Naive thymus-derived CD8-positive, alpha-beta T cell (primary cell): ENCODE results near the gene OR9Q1. TPM values are rescaled to one million over a fixed set of nuclear protein-coding genes. Genes with fewer than 3 reads are reported as not detected.
A peak's percentile ranks its signal among the peaks of the same experiment; 100 is the strongest.
"Not testable (repeated sequence)": the region's sequence is repeated elsewhere in the genome, so short reads cannot be mapped to it uniquely, and the experiment has no call there.

Source experiments
- ATAC-seq, 2 donors: fragments of 150-1000 bp; cut with Tn5 transposase in 1 of 2; sonication (Bioruptor Pico), chemical (Tn5 transposase) in 1 of 2; 1 replicate in 1 of 2; 2 replicates in 1 of 2; pipeline ENCODE4 v1.10.0; 2021; ENCODE audit warnings: mild to moderate bottlenecking in 2 of 2, moderate library complexity in 2 of 2
- POLR2A ChIA-PET: fragments of 350-600 bp; sonication (Branson Sonifier 250); formaldehyde crosslinking; loops from one replicate; lab custom pipeline; 2021; ENCODE audit warnings: antibody characterized with exemption; lab: Charles Lee
- DNase-seq, 10 donors: peaks; one replicate each; pipeline versions ENCODE4 v3.0.0 to v3.0.0-alpha.2; 2020 to 2022
- H3K27ac Mint-ChIP-seq, 10 donors: one replicate each; pipeline ENCODE4 v1.8.0; 2020 to 2022; ENCODE audit warnings: mild to moderate bottlenecking in 10 of 10, mixed read lengths in 10 of 10, moderate library complexity in 4 of 10, inconsistent platforms in 1 of 10
- H3K27me3 Mint-ChIP-seq, 5 donors: one replicate each; pipeline ENCODE4 v1.8.0; 2021 to 2022; ENCODE audit warnings: mixed read lengths in 5 of 5
- H3K36me3 Mint-ChIP-seq, 3 donors: one replicate each; pipeline ENCODE4 v1.8.0; 2020 to 2022; ENCODE audit warnings: mixed read lengths in 3 of 3, mild to moderate bottlenecking in 2 of 3, inconsistent platforms in 1 of 3
- H3K4me1 Mint-ChIP-seq, 4 donors: one replicate each; pipeline ENCODE4 v1.8.0; 2021 to 2022; ENCODE audit warnings: mixed read lengths in 4 of 4
- H3K4me3 Mint-ChIP-seq, 10 donors: one replicate each; pipeline ENCODE4 v1.8.0; 2020 to 2022; ENCODE audit warnings: mild to moderate bottlenecking in 10 of 10, mixed read lengths in 10 of 10, moderate library complexity in 6 of 10, inconsistent platforms in 1 of 10
- H3K9me3 Mint-ChIP-seq, 9 donors: one replicate each; pipeline ENCODE4 v1.8.0; 2020 to 2022; ENCODE audit warnings: mixed read lengths in 9 of 9, mild to moderate bottlenecking in 3 of 9, inconsistent platforms in 1 of 9, moderate library complexity in 1 of 9
- polyA plus RNA-seq, 3 donors: library from polyadenylated mRNA; unstranded; fragments of 300-500 nt; fragmentation: Illumina TruSeq; gene quantifications; one replicate each; pipeline ENCODE4 v1.2.3, GENCODE V29; 2021
- total RNA-seq, 8 experiments: library from RNA in 2 of 8; stranded (reverse) in 2 of 8; gene quantifications; one replicate each; pipeline ENCODE4 v1.2.3 and lab custom pipeline; 2021 to 2026

The OR9Q1 gene
- total and polyA plus RNA-seq, 5 experiments from 2014 or later: not detected

- no peak for DNase-seq
- Mint-ChIP-seq H3K4me3 (no peak overlapping the region), H3K9me3 (peaks cover 0 to 4% (median 0%) of the 10 kb centered on the region in 9 donors), H3K36me3 (peaks cover 0 to 2% (median under 1%) of the 10 kb centered on the region in 3 donors), H3K27ac (no peak overlapping the region), H3K27me3 (peaks cover 0 to 4% (median under 1%) of the 10 kb centered on the region in 5 donors), H3K4me1 (no peaks in the 10 kb centered on the region)
- POLR2A ChIA-PET: no interaction called here
- ATAC-seq: no peak
These were observed 141.9 kb downstream of the OR9Q1 start for GRCh38 chr11:58165504-58166106.

GRCh38 chr11:58177409-58178054, 153.9 kb downstream of the OR9Q1 start:
- Mint-ChIP-seq H3K27me3 (peaks cover 7 to 46% (median 28%) of the 10 kb centered on the region in 5 donors), H3K36me3 (no peaks in the 10 kb centered on the region), H3K9me3 (peaks cover 0 to 5% (median 0%) of the 10 kb centered on the region in 9 donors), H3K4me1 (no peaks in the 10 kb centered on the region), H3K27ac (no peak overlapping the region), H3K4me3 (no peak overlapping the region)
- POLR2A ChIA-PET: no interaction called here
- no peak for ATAC-seq
- no peak for DNase-seq

GRCh38 chr11:58178444-58178843, 154.8 kb downstream of the OR9Q1 start:
- POLR2A ChIA-PET: no interaction called here
- no peak for ATAC-seq
- DNase-seq: no peak
- Mint-ChIP-seq H3K4me1 (no peaks in the 10 kb centered on the region), H3K27me3 (peaks cover 7 to 46% (median 28%) of the 10 kb centered on the region in 5 donors), H3K36me3 (no peaks in the 10 kb centered on the region), H3K9me3 (peaks cover 0 to 4% (median 0%) of the 10 kb centered on the region in 9 donors), H3K4me3 (no peak overlapping the region), H3K27ac (peak overlapping the region in 1 of 10 donors; percentile 7)

GRCh38 chr11:58179648-58180047, 156.0 kb downstream of the OR9Q1 start:
- Mint-ChIP-seq H3K9me3 (peaks cover 0 to 1% (median 0%) of the 10 kb centered on the region in 9 donors), H3K36me3 (no peaks in the 10 kb centered on the region), H3K27me3 (peaks cover 7 to 46% (median 28%) of the 10 kb centered on the region in 5 donors), H3K4me1 (no peaks in the 10 kb centered on the region), H3K4me3 (no peak overlapping the region), H3K27ac (peak overlapping the region in 2 of 10 donors; percentile 40 to 74)
- ATAC-seq (no peak), DNase-seq (no peak)
- POLR2A ChIA-PET: no interaction called here

GRCh38 chr11:58186938-58187337, 163.3 kb downstream of the OR9Q1 start:
- POLR2A ChIA-PET: no interaction called here
- no peaks in the 10 kb centered on the region for H3K36me3 Mint-ChIP-seq
- H3K27ac Mint-ChIP-seq: no peak overlapping the region
- peaks cover 0 to 4% (median 0%) of the 10 kb centered on the region in 5 donors for H3K27me3 Mint-ChIP-seq
- ATAC-seq (no peak), DNase-seq (no peak)
- H3K4me1 Mint-ChIP-seq: no peaks in the 10 kb centered on the region
- H3K4me3 Mint-ChIP-seq: no peak overlapping the region
- H3K9me3 Mint-ChIP-seq: no peaks in the 10 kb centered on the region

- H3K36me3 Mint-ChIP-seq: no peaks in the 10 kb centered on the region
- peaks cover 0 to 4% (median 0%) of the 10 kb centered on the region in 5 donors for H3K27me3 Mint-ChIP-seq
- no peaks in the 10 kb centered on the region for H3K4me1 Mint-ChIP-seq
- no peak within 1 kb of the TSS for H3K27ac Mint-ChIP-seq
- POLR2A ChIA-PET: no interaction called here
- H3K9me3 Mint-ChIP-seq: no peaks in the 10 kb centered on the region
- peak within 1 kb of the TSS in 1 of 10 donors; percentile 23 for H3K4me3 Mint-ChIP-seq
- no peak for DNase-seq
- ATAC-seq: no peak
These were observed 165.1 kb downstream of the OR9Q1 start, which contains the start of gene OR9Q2 for GRCh38 chr11:58188770-58189169. OR9Q2 (plus strand) TSS chr11:58189070; CDS start chr11:58190491, 1,421 bp downstream.

GRCh38 chr11:58192229-58192628, 168.5 kb downstream of the OR9Q1 start:
- POLR2A ChIA-PET: no interaction called here
- no peak for DNase-seq
- no peak for ATAC-seq
- Mint-ChIP-seq H3K4me3 (no peak overlapping the region), H3K27ac (no peak overlapping the region), H3K36me3 (peaks cover 0 to 6% (median 4%) of the 10 kb centered on the region in 3 donors), H3K27me3 (peaks cover 0 to 4% (median 0%) of the 10 kb centered on the region in 5 donors), H3K9me3 (peaks cover 0 to 12% (median 3%) of the 10 kb centered on the region in 9 donors), H3K4me1 (no peaks in the 10 kb centered on the region)

GRCh38 chr11:58193391-58193790, 169.7 kb downstream of the OR9Q1 start:
- Mint-ChIP-seq H3K4me3 (no peak overlapping the region), H3K36me3 (peaks cover 0 to 12% (median 12%) of the 10 kb centered on the region in 3 donors), H3K27ac (no peak overlapping the region), H3K4me1 (no peaks in the 10 kb centered on the region), H3K27me3 (peaks cover 0 to 4% (median 0%) of the 10 kb centered on the region in 5 donors), H3K9me3 (peaks cover 0 to 23% (median 10%) of the 10 kb centered on the region in 9 donors)
- ATAC-seq (no peak), DNase-seq (no peak)
- POLR2A ChIA-PET: no interaction called here

- Mint-ChIP-seq H3K36me3 (peaks cover 0 to 15% (median 12%) of the 10 kb centered on the region in 3 donors), H3K27ac (no peak overlapping the region), H3K4me3 (no peak overlapping the region), H3K9me3 (peaks cover 0 to 30% (median 12%) of the 10 kb centered on the region in 9 donors), H3K4me1 (no peaks in the 10 kb centered on the region), H3K27me3 (peaks cover 0 to 3% (median 0%) of the 10 kb centered on the region in 5 donors)
- POLR2A ChIA-PET: no interaction called here
- DNase-seq (no peak), ATAC-seq (no peak)
These were observed 172.3 kb downstream of the OR9Q1 start for GRCh38 chr11:58195939-58196338.

- peaks cover 3 to 30% (median 13%) of the 10 kb centered on the region in 9 donors for H3K9me3 Mint-ChIP-seq
- peaks cover 0 to 15% (median 12%) of the 10 kb centered on the region in 3 donors for H3K36me3 Mint-ChIP-seq
- H3K27ac Mint-ChIP-seq: no peak overlapping the region
- POLR2A ChIA-PET: no interaction called here
- H3K4me3 Mint-ChIP-seq: no peak overlapping the region
- DNase-seq (no peak), ATAC-seq (no peak)
- peaks cover 9 to 26% (median 14%) of the 10 kb centered on the region in 5 donors for H3K27me3 Mint-ChIP-seq
- H3K4me1 Mint-ChIP-seq: no peaks in the 10 kb centered on the region
These were observed 175.6 kb downstream of the OR9Q1 start for GRCh38 chr11:58199271-58199670.

- Mint-ChIP-seq H3K27ac (no peak within 1 kb of the TSS), H3K4me1 (no peaks in the 10 kb centered on the region), H3K27me3 (peaks cover 11 to 45% (median 24%) of the 10 kb centered on the region in 5 donors), H3K9me3 (peaks cover 0 to 11% (median 1%) of the 10 kb centered on the region in 9 donors), H3K36me3 (peaks cover 0 to 3% (median 0%) of the 10 kb centered on the region in 3 donors), H3K4me3 (no peak within 1 kb of the TSS)
- POLR2A ChIA-PET: no interaction called here
- no peak for DNase-seq
- ATAC-seq: no peak
These were observed 180.4 kb downstream of the OR9Q1 start, which contains the start of gene OR1S2 for GRCh38 chr11:58204042-58204441. OR1S2 (minus strand) TSS chr11:58204142; CDS start chr11:58204142, 0 bp downstream.

GRCh38 chr11:58212420-58212819, 188.7 kb downstream of the OR9Q1 start, which contains the start of gene OR1S1:
OR1S1 (plus strand) TSS chr11:58212720.
- ATAC-seq, POLR2A ChIA-PET, H3K9me3 Mint-ChIP-seq, H3K4me1 Mint-ChIP-seq, H3K4me3 Mint-ChIP-seq, H3K36me3 Mint-ChIP-seq, H3K27ac Mint-ChIP-seq, DNase-seq: not testable (repeated sequence)
- H3K27me3 Mint-ChIP-seq: peaks cover 2 to 20% (median 10%) of the 10 kb centered on the region in 5 donors

- no peak overlapping the region for H3K4me3 Mint-ChIP-seq
- POLR2A ChIA-PET: no interaction called here
- no peaks in the 10 kb centered on the region for H3K36me3 Mint-ChIP-seq
- H3K27me3 Mint-ChIP-seq: peaks cover 0 to 20% (median 10%) of the 10 kb centered on the region in 5 donors
- DNase-seq (no peak), ATAC-seq (no peak)
- H3K27ac Mint-ChIP-seq: no peak overlapping the region
- no peaks in the 10 kb centered on the region for H3K4me1 Mint-ChIP-seq
- H3K9me3 Mint-ChIP-seq: peaks cover 0 to 4% (median 0%) of the 10 kb centered on the region in 9 donors
These were observed 192.8 kb downstream of the OR9Q1 start for GRCh38 chr11:58216476-58216875.
